Measurements from ENCODE around the gene ACTR10. TPM values are rescaled to one million over a fixed set of nuclear protein-coding genes. Genes with fewer than 3 reads are reported as not detected.

ACTR10 gene
- total and polyA plus RNA-seq, 2 of the 8 experiments (the other 6 are each of a cell fraction or from before 2014, with no cell fraction given), result 15.4 to 34.6 TPM

- ChIA-PET CTCF (ENCODE audit: partially characterized antibody) (interaction anchor here (1.5 kb wide), 1 partner anchor 18 kb away, joined by 3 read pairs; no protein-coding TSS in a partner anchor), POLR2A (ENCODE audit: partially characterized antibody) (interaction anchor here (0.9 to 1.7 kb wide), 6 partner anchors 10 to 76 kb away, joined by 3 to 8 read pairs (median 4); partner anchors contain the start of genes ACTR10 and ARID4A)
- Histone ChIP-seq H3K18ac (ENCODE audit: extremely low read depth, low read length) (no peak overlapping the region), H4K91ac (replicated peaks; ENCODE audit: insufficient read length, low read length) (no peak overlapping the region), H3K79me1 (ENCODE audit: low read depth, low read length) (no peaks in the 10 kb centered on the region), H2AFZ (ENCODE audit: low read length) (no peak overlapping the region), H3K9me3 (ENCODE audit: insufficient read depth in 2 of 2, low read depth in 1 of 2, low read length in 1 of 2) (no peaks in the 10 kb centered on the region), H3K56ac (replicated peaks; ENCODE audit: insufficient read length, low read depth, low read length) (no peak overlapping the region), H4K20me1 (replicated peaks in 1 of 2; ENCODE audit: control insufficient read depth in 1 of 2, insufficient read depth in 2 of 2, low read length in 2 of 2) (peaks cover 2% of the 10 kb centered on the region in 2 experiments), H2BK20ac (ENCODE audit: low read length) (no peak overlapping the region), H3K36me3 (ENCODE audit: control insufficient read depth in 2 of 4, insufficient read depth in 4 of 4, low read length in 3 of 4) (peaks cover 8 to 46% (median 21%) of the 10 kb centered on the region in 4 experiments), H2BK120ac (replicated peaks; ENCODE audit: low read depth, low read length) (no peak overlapping the region), H3K4me2 (ENCODE audit: insufficient read depth in 1 of 2, low read depth in 2 of 2, low read length in 2 of 2) (no peak overlapping the region), H2AK5ac (ENCODE audit: low read depth, low read length) (no peak overlapping the region), H2BK15ac (ENCODE audit: low read length) (no peak overlapping the region), H3K23ac (ENCODE audit: insufficient read length) (no peak overlapping the region), H4K8ac (ENCODE audit: extremely low read depth, insufficient read depth, low read length) (no peak overlapping the region), H3K9ac (replicated peaks in 1 of 4; ENCODE audit: extremely low read depth in 1 of 4, low read depth in 3 of 4, low read length in 3 of 4) (no peak overlapping the region), H3K4me3 (ENCODE audit: extremely low read depth in 1 of 4, insufficient read depth in 2 of 4, low read depth in 3 of 4, low read length in 4 of 4) (no peak overlapping the region), H4K5ac (ENCODE audit: insufficient read length, low read depth, low read length) (no peak overlapping the region), H3K4ac (replicated peaks; ENCODE audit: insufficient read length, low read depth, low read length) (no peak overlapping the region), H3K27me3 (replicated peaks in 1 of 4; ENCODE audit: control insufficient read depth in 3 of 4, extremely low read depth in 1 of 4, insufficient read depth in 3 of 4, low read length in 3 of 4) (no peaks in the 10 kb centered on the region), H3K23me2 (ENCODE audit: low read depth, low read length) (no peaks in the 10 kb centered on the region), H2BK12ac (ENCODE audit: low read depth, low read length) (no peak overlapping the region), H2BK5ac (ENCODE audit: low read depth, low read length) (no peak overlapping the region), H3K79me2 (ENCODE audit: control insufficient read depth in 1 of 2, insufficient read depth in 2 of 2, low read length in 2 of 2) (peaks cover 0 to 44% of the 10 kb centered on the region in 2 experiments; a peak in 2 of 4 replicates), H3K4me1 (replicated peaks in 1 of 4; ENCODE audit: control insufficient read depth in 3 of 4, insufficient read depth in 4 of 4, low read length in 3 of 4) (no peaks in the 10 kb centered on the region), H3K14ac (ENCODE audit: insufficient read length) (no peak overlapping the region), H3K27ac (ENCODE audit: low read depth, low read length) (no peak overlapping the region)
- DNase-seq (ENCODE audit: low read depth in 1 of 2, low spot score in 2 of 2) (no peak), FAIRE-seq (no peak)
- WGBS, 2 experiments (ENCODE audit: extremely low coverage in 1 of 2, insufficient coverage in 1 of 2, insufficient read length in 1 of 2, insufficient replicate concordance in 2 of 2, low coverage in 1 of 2, low lambda C conversion rate in 2 of 2, missing lambda C conversion rate in 1 of 2), result 87% methylated on average over 1 of the region's 1 CpG; no CpG with 5 or more reads in 1 of the 2 experiments
- TF ChIP-seq BRCA1 (IDR thresholded peaks at IDR 0.05; ENCODE audit: low read depth, low read length) (no peak), PHF8 (conservative IDR thresholded peaks at IDR 0.05; ENCODE audit: low read depth, low read length) (no peak), JUN (IDR thresholded peaks at IDR 0.05; ENCODE audit: low read depth, low read length) (no peak), CREB1 (IDR thresholded peaks at IDR 0.05) (no peak), ASH2L (IDR thresholded peaks at IDR 0.05; ENCODE audit: low read length) (no peak), TBP (IDR thresholded peaks at IDR 0.05; ENCODE audit: low read depth, low read length) (no peak), ATF3 (IDR thresholded peaks at IDR 0.05; ENCODE audit: insufficient read depth, low read depth, low read length) (no peak), TAF7 (optimal IDR thresholded peaks at IDR 0.05; ENCODE audit: borderline replicate concordance, low read depth, low read length) (no peak), SIRT6 (IDR thresholded peaks at IDR 0.05; ENCODE audit: low read length) (no peak), POLR2AphosphoS5 (IDR thresholded peaks at IDR 0.05; ENCODE audit: low read depth, low read length) (no peak)
Measured at GRCh38 chr14:58276208-58276607, 76.3 kb downstream of the ACTR10 start.
